Naive thymus-derived CD4-positive, alpha-beta T cell (primary cell): ENCODE results near the gene RPS15A. TPM values are rescaled to one million over a fixed set of nuclear protein-coding genes. Genes with fewer than 3 reads are reported as not detected.
"Not testable (repeated sequence)": the region's sequence is repeated elsewhere in the genome, so short reads cannot be mapped to it uniquely, and the experiment has no call there.

Experiments
- ATAC-seq: fragments of 150-1000 bp; cut with Tn5 transposase; 2 replicates; pipeline ENCODE4 v1.10.0; 2021; ENCODE audit warnings: mild to moderate bottlenecking, moderate library complexity
- CTCF ChIA-PET: fragments of 350-600 bp; sonication (Branson Sonifier 250); formaldehyde crosslinking; loops from one replicate; lab custom pipeline; 2021; ENCODE audit warnings: antibody characterized with exemption; lab: Charles Lee
- POLR2A ChIA-PET: fragments of 350-600 bp; sonication (Branson Sonifier 250); formaldehyde crosslinking; loops from one replicate; lab custom pipeline; 2021; ENCODE audit warnings: antibody characterized with exemption, inconsistent platforms; lab: Charles Lee
- DNase-seq, 9 donors: peaks; one replicate each; pipeline versions ENCODE4 v3.0.0 to v3.0.0-alpha.2; 2020 to 2022; ENCODE audit warnings: mixed read lengths in 1 of 9
- H3K27ac ChIP-seq: one replicate; pipeline ENCODE4 v1.7.0; 2013; ENCODE audit warnings: mild to moderate bottlenecking, low read depth, low read length, moderate library complexity
- H3K27me3 ChIP-seq, 2 donors: one replicate each; pipeline ENCODE4 v1.7.0; 2013; ENCODE audit warnings: low read length in 2 of 2, mild to moderate bottlenecking in 2 of 2, moderate library complexity in 2 of 2; ENCODE audit not compliant: control insufficient read depth in 2 of 2, insufficient read depth in 2 of 2
- H3K36me3 ChIP-seq, 3 experiments: 1 replicate in 2 of 3; 2 replicates in 1 of 3; pipeline ENCODE4 v1.7.0; 2013; ENCODE audit warnings: low read length in 3 of 3, mild to moderate bottlenecking in 3 of 3, moderate library complexity in 1 of 3; ENCODE audit not compliant: insufficient read depth in 3 of 3, control insufficient read depth in 2 of 3
- H3K4me1 ChIP-seq, 2 donors: one replicate each; pipeline ENCODE4 v1.7.0; 2013; ENCODE audit warnings: low read length in 2 of 2, mild to moderate bottlenecking in 2 of 2, moderate library complexity in 1 of 2; ENCODE audit not compliant: control insufficient read depth in 2 of 2, insufficient read depth in 2 of 2
- H3K4me3 ChIP-seq: 2 replicates; pipeline ENCODE4 v1.7.0; 2013; ENCODE audit warnings: mild to moderate bottlenecking, low read length
- H3K9me3 ChIP-seq, 3 experiments: 1 replicate in 2 of 3; 2 replicates in 1 of 3; pipeline ENCODE4 v1.7.0; 2013; ENCODE audit warnings: low read length in 3 of 3; ENCODE audit not compliant: control insufficient read depth in 2 of 3
- H3K27ac Mint-ChIP-seq, 9 donors: one replicate each; pipeline ENCODE4 v1.8.0; 2020 to 2022; ENCODE audit warnings: mixed read lengths in 9 of 9, mild to moderate bottlenecking in 8 of 9, moderate library complexity in 5 of 9, inconsistent platforms in 2 of 9
- H3K27me3 Mint-ChIP-seq, 5 donors: one replicate each; pipeline ENCODE4 v1.8.0; 2021 to 2022; ENCODE audit warnings: mixed read lengths in 5 of 5, mild to moderate bottlenecking in 1 of 5
- H3K36me3 Mint-ChIP-seq, 5 donors: one replicate each; pipeline ENCODE4 v1.8.0; 2020 to 2022; ENCODE audit warnings: mixed read lengths in 5 of 5, mild to moderate bottlenecking in 3 of 5, inconsistent platforms in 1 of 5
- H3K4me1 Mint-ChIP-seq, 7 donors: one replicate each; pipeline ENCODE4 v1.8.0; 2020 to 2022; ENCODE audit warnings: mixed read lengths in 7 of 7, mild to moderate bottlenecking in 3 of 7, inconsistent platforms in 1 of 7
- H3K4me3 Mint-ChIP-seq, 10 donors: one replicate each; pipeline ENCODE4 v1.8.0; 2020 to 2022; ENCODE audit warnings: mild to moderate bottlenecking in 10 of 10, mixed read lengths in 10 of 10, moderate library complexity in 6 of 10, inconsistent platforms in 2 of 10
- H3K9me3 Mint-ChIP-seq, 11 donors: one replicate each; pipeline ENCODE4 v1.8.0; 2020 to 2022; ENCODE audit warnings: mixed read lengths in 11 of 11, mild to moderate bottlenecking in 4 of 11, inconsistent platforms in 1 of 11, moderate library complexity in 1 of 11
- intact Hi-C, 2 donors: fragments of 100-400 bp; cut with micrococcal nuclease; formaldehyde crosslinking; loops; one replicate each; pipeline ENCODE4 v1.15.1; 2023
- polyA plus RNA-seq, 2 donors: library from polyadenylated mRNA; unstranded; fragments of 300-500 nt; fragmentation: Illumina TruSeq; gene quantifications; one replicate each; pipeline ENCODE4 v1.2.3, GENCODE V29; 2021
- total RNA-seq, 6 experiments: library from RNA in 5 of 6; stranded (reverse) in 5 of 6; gene quantifications; 1 replicate in 5 of 6; 2 replicates in 1 of 6; pipeline ENCODE4 v1.2.3 and lab custom pipeline; 2021 to 2026

RPS15A gene
- total and polyA plus RNA-seq, 7 experiments from 2014 or later: 2,060 to 5,300 (median 3,844) TPM

- Mint-ChIP-seq H3K4me1 (peaks cover 7 to 25% (median 13%) of the 10 kb centered on the region in 7 donors), H3K4me3 (peak overlapping the region in 1 of 10 donors; percentile 47), H3K27ac (peak overlapping the region in 2 of 9 donors; percentile 69 to 76)
- H3K4me3 ChIP-seq, DNase-seq, H3K36me3 ChIP-seq, H3K27me3 Mint-ChIP-seq, H3K27me3 ChIP-seq, H3K4me1 ChIP-seq, H3K9me3 ChIP-seq, CTCF ChIA-PET, H3K27ac ChIP-seq, H3K36me3 Mint-ChIP-seq, ATAC-seq, H3K9me3 Mint-ChIP-seq: not testable (repeated sequence)
- intact Hi-C loops: loop anchor here in 1 of 2 donors (5.0 kb wide), 1 partner anchor 836 kb away; no protein-coding TSS in a partner anchor
- POLR2A ChIA-PET: interaction anchor here (0.7 kb wide), 1 partner anchor 203 kb away, joined by 3 read pairs; no protein-coding TSS in a partner anchor
These were observed 32.0 kb downstream of the RPS15A start for GRCh38 chr16:18757960-18758660.

- H3K27me3 ChIP-seq, H3K36me3 Mint-ChIP-seq, DNase-seq, H3K27ac ChIP-seq, POLR2A ChIA-PET, H3K27me3 Mint-ChIP-seq, H3K9me3 Mint-ChIP-seq, H3K4me3 ChIP-seq, H3K4me1 ChIP-seq, H3K9me3 ChIP-seq, H3K36me3 ChIP-seq, CTCF ChIA-PET, ATAC-seq: not testable (repeated sequence)
- Mint-ChIP-seq H3K4me3 (peak overlapping the region in 8 of 10 donors; percentile 19 to 84 (median 54)), H3K4me1 (peaks cover 7 to 25% (median 13%) of the 10 kb centered on the region in 7 donors), H3K27ac (peak overlapping the region in 5 of 9 donors; percentile 25 to 86 (median 65))
- intact Hi-C loops: loop anchor here in 1 of 2 donors (5.0 kb wide), 1 partner anchor 834 kb away; no protein-coding TSS in a partner anchor
These were observed 33.5 kb downstream of the RPS15A start for GRCh38 chr16:18756639-18757038.

- ATAC-seq, CTCF ChIA-PET, POLR2A ChIA-PET, H3K27me3 ChIP-seq, H3K27ac ChIP-seq, DNase-seq, H3K36me3 ChIP-seq, intact Hi-C loops, H3K9me3 ChIP-seq, H3K27ac Mint-ChIP-seq, H3K9me3 Mint-ChIP-seq, H3K4me1 ChIP-seq, H3K4me1 Mint-ChIP-seq, H3K4me3 ChIP-seq, H3K36me3 Mint-ChIP-seq, H3K27me3 Mint-ChIP-seq, H3K4me3 Mint-ChIP-seq: not testable (repeated sequence)
These were observed 47.3 kb downstream of the RPS15A start for GRCh38 chr16:18742870-18743269.

GRCh38 chr16:18740027-18740426 lies 50.1 kb downstream of the RPS15A start:
- H3K4me3 ChIP-seq, H3K4me1 ChIP-seq, H3K9me3 Mint-ChIP-seq, H3K4me1 Mint-ChIP-seq, ATAC-seq, H3K27ac Mint-ChIP-seq, H3K36me3 ChIP-seq, H3K36me3 Mint-ChIP-seq, DNase-seq, H3K27me3 ChIP-seq, H3K9me3 ChIP-seq, intact Hi-C loops, H3K4me3 Mint-ChIP-seq, H3K27me3 Mint-ChIP-seq, H3K27ac ChIP-seq, CTCF ChIA-PET, POLR2A ChIA-PET: not testable (repeated sequence)

- H3K27me3 Mint-ChIP-seq, H3K36me3 Mint-ChIP-seq, POLR2A ChIA-PET, H3K27me3 ChIP-seq, CTCF ChIA-PET, DNase-seq, H3K4me1 ChIP-seq, intact Hi-C loops, H3K4me1 Mint-ChIP-seq, H3K36me3 ChIP-seq, H3K9me3 Mint-ChIP-seq, ATAC-seq, H3K27ac ChIP-seq, H3K4me3 ChIP-seq, H3K9me3 ChIP-seq, H3K27ac Mint-ChIP-seq, H3K4me3 Mint-ChIP-seq: not testable (repeated sequence)
These were observed 51.4 kb downstream of the RPS15A start for GRCh38 chr16:18738768-18739167.

GRCh38 chr16:18734279-18734678 lies 55.9 kb downstream of the RPS15A start:
- H3K4me3 ChIP-seq, H3K27ac ChIP-seq, H3K27ac Mint-ChIP-seq, ATAC-seq, H3K27me3 Mint-ChIP-seq, POLR2A ChIA-PET, intact Hi-C loops, H3K9me3 Mint-ChIP-seq, H3K9me3 ChIP-seq, H3K4me1 Mint-ChIP-seq, H3K4me3 Mint-ChIP-seq, H3K36me3 ChIP-seq, CTCF ChIA-PET, DNase-seq, H3K27me3 ChIP-seq, H3K36me3 Mint-ChIP-seq, H3K4me1 ChIP-seq: not testable (repeated sequence)
